Measurements from ENCODE around the gene PFKFB3. TPM values are rescaled to one million over a fixed set of nuclear protein-coding genes. Genes with fewer than 3 reads are reported as not detected.
"Not testable (repeated sequence)": the region's sequence is repeated elsewhere in the genome, so short reads cannot be mapped to it uniquely, and the experiment has no call there.

The PFKFB3 gene
- total and polyA plus RNA-seq, 12 donors, result 8.4 to 72.4 (median 29.5) TPM

- H3K4me1 ChIP-seq (replicated peaks in 1 of 2), result peaks cover 8 to 32% of the 10 kb centered on the region in 2 donors
- WGBS, 4 donors, result 65 to 71% (median 67%) methylated on average over 7 to 8 of the region's 8 CpGs
Measured at GRCh38 chr10:6191147-6191546, 11.6 kb upstream of the PFKFB3 start.

GRCh38 chr10:6191569-6191968, 11.2 kb upstream of the PFKFB3 start:
- no peaks in the 10 kb centered on the region for H3K9me3 ChIP-seq (replicated peaks in 1 of 3)
- H3K27me3 ChIP-seq, result no peaks in the 10 kb centered on the region
- DNase-seq, result peak in 1 of 7 donors; percentile 35
- peak overlapping the region in 4 of 5 donors; percentile 78 to 87 (median 82) for H3K27ac ChIP-seq
- 74 to 92% (median 84%) methylated on average over 15 to 19 of the region's 19 CpGs for WGBS, 4 donors
- H3K4me1 ChIP-seq (replicated peaks in 1 of 2), result peaks cover 8 to 37% of the 10 kb centered on the region in 2 donors
- no peak overlapping the region for H3K4me3 ChIP-seq
- TF ChIP-seq POLR2A (IDR thresholded peaks at IDR 0.05) (no peak), CTCF (IDR thresholded peaks at IDR 0.05) (no peak)
- intact Hi-C loops (cut with DNase I), result no loop called here
- H3K36me3 ChIP-seq (replicated peaks in 1 of 2), result no peaks in the 10 kb centered on the region

More at GRCh38 chr10:6191147-6191546, 11.6 kb upstream of the PFKFB3 start:
- no peaks in the 10 kb centered on the region for H3K36me3 ChIP-seq (replicated peaks in 1 of 2)
- H3K4me3 ChIP-seq, result no peak overlapping the region
- peak overlapping the region in 4 of 5 donors; percentile 78 to 87 (median 82) for H3K27ac ChIP-seq
- DNase-seq, result no peak
- H3K27me3 ChIP-seq, result no peaks in the 10 kb centered on the region
- TF ChIP-seq CTCF (IDR thresholded peaks at IDR 0.05), result no peak
- TF ChIP-seq POLR2A (IDR thresholded peaks at IDR 0.05), result no peak
- no peaks in the 10 kb centered on the region for H3K9me3 ChIP-seq (replicated peaks in 1 of 3)
- intact Hi-C loops (cut with DNase I), result no loop called here

- H3K27ac ChIP-seq; DNase-seq; H3K4me3 ChIP-seq; H3K36me3 ChIP-seq (replicated peaks in 1 of 2); H3K27me3 ChIP-seq; intact Hi-C loops (cut with DNase I); H3K9me3 ChIP-seq (replicated peaks in 1 of 3): not testable (repeated sequence)
- H3K4me1 ChIP-seq (replicated peaks in 1 of 2), result peaks cover 21 to 40% of the 10 kb centered on the region in 2 donors
- 92 to 98% (median 94%) methylated on average over 5 of the region's 5 CpGs for WGBS, 4 donors
Measured at GRCh38 chr10:6193342-6193741, 9.4 kb upstream of the PFKFB3 start.

- H3K27me3 ChIP-seq, result no peaks in the 10 kb centered on the region
- DNase-seq, result no peak
- intact Hi-C loops (cut with DNase I), result no loop called here
- no peaks in the 10 kb centered on the region for H3K36me3 ChIP-seq (replicated peaks in 1 of 2)
- H3K27ac ChIP-seq, result peak overlapping the region in 2 of 5 donors; percentile 21 to 35
- H3K4me1 ChIP-seq (replicated peaks in 1 of 2), result peaks cover 23 to 41% of the 10 kb centered on the region in 2 donors
- H3K9me3 ChIP-seq (replicated peaks in 1 of 3), result no peaks in the 10 kb centered on the region
- H3K4me3 ChIP-seq, result no peak overlapping the region
- TF ChIP-seq POLR2A (IDR thresholded peaks at IDR 0.05) (no peak), CTCF (IDR thresholded peaks at IDR 0.05) (no peak)
- 97 to 99% (median 98%) methylated on average over 6 of the region's 6 CpGs for WGBS, 4 donors
Measured at GRCh38 chr10:6194311-6194710, 8.4 kb upstream of the PFKFB3 start.

- no peaks in the 10 kb centered on the region for H3K9me3 ChIP-seq (replicated peaks in 1 of 3)
- WGBS, 4 donors, result 61 to 71% (median 66%) methylated on average over 6 of the region's 6 CpGs
- no peaks in the 10 kb centered on the region for H3K36me3 ChIP-seq (replicated peaks in 1 of 2)
- TF ChIP-seq POLR2A (IDR thresholded peaks at IDR 0.05) (no peak), CTCF (IDR thresholded peaks at IDR 0.05) (no peak)
- H3K27ac ChIP-seq, result peak overlapping the region in 4 of 5 donors; percentile 46 to 91 (median 78)
- intact Hi-C loops (cut with DNase I), result no loop called here
- DNase-seq, result peak in 5 of 7 donors; percentile 52 to 80 (median 55)
- no peak overlapping the region for H3K4me3 ChIP-seq
- no peaks in the 10 kb centered on the region for H3K27me3 ChIP-seq
- H3K4me1 ChIP-seq (replicated peaks in 1 of 2), result peaks cover 23 to 41% of the 10 kb centered on the region in 2 donors
Measured at GRCh38 chr10:6195376-6195775, 7.4 kb upstream of the PFKFB3 start.

Data from adrenal gland (tissue), 12 donors.